Lung (tissue), 12 donors: ENCODE measurements around the gene TFE3. TPM values are rescaled to one million over a fixed set of nuclear protein-coding genes. Genes with fewer than 3 reads are reported as not detected.

ENCODE experiments used
- ATAC-seq: fragments of 200-7000 bp; cut with Tn5 transposase; one replicate; pipeline ENCODE4 v1.9.1; 2020; ENCODE audit warnings: moderate number of reproducible peaks; ENCODE audit not compliant: insufficient read depth, low FRiP score
- DNase-seq, 3 donors: peaks; one replicate each; pipeline ENCODE4 v3.0.0-alpha.2; 2013 to 2017
- H3K27ac ChIP-seq, 2 donors: one replicate each; pipeline ENCODE4 v1.5.1; 2013; ENCODE audit warnings: mild to moderate bottlenecking in 2 of 2, moderate library complexity in 2 of 2, control low read depth in 1 of 2, inconsistent platforms in 1 of 2, low read depth in 1 of 2, low read length in 1 of 2
- H3K27me3 ChIP-seq, 3 donors: one replicate each; pipeline ENCODE4 v1.5.1; 2013; ENCODE audit warnings: low read length in 2 of 3; ENCODE audit not compliant: control insufficient read depth in 3 of 3, insufficient read depth in 3 of 3
- H3K36me3 ChIP-seq, 4 donors: one replicate each; pipeline ENCODE4 v1.5.1; 2013; ENCODE audit warnings: low read length in 4 of 4, mild to moderate bottlenecking in 1 of 4, moderate library complexity in 1 of 4; ENCODE audit not compliant: control insufficient read depth in 4 of 4, insufficient read depth in 4 of 4
- H3K4me1 ChIP-seq, 5 donors: one replicate each; pipeline ENCODE4 v1.5.1; 2013; ENCODE audit warnings: low read length in 5 of 5, mild to moderate bottlenecking in 2 of 5, moderate library complexity in 1 of 5; ENCODE audit not compliant: control insufficient read depth in 5 of 5, insufficient read depth in 5 of 5
- H3K4me3 ChIP-seq: one replicate; pipeline ENCODE4 v1.5.1; 2013; ENCODE audit warnings: mild to moderate bottlenecking, control low read depth, moderate library complexity
- H3K9ac ChIP-seq, 2 donors: one replicate each; pipeline ENCODE4 v1.5.1; 2013; ENCODE audit warnings: low read length in 2 of 2, control low read depth in 1 of 2; ENCODE audit not compliant: insufficient read depth in 1 of 2
- H3K9me3 ChIP-seq, 4 donors: one replicate each; pipeline ENCODE4 v1.5.1; 2013; ENCODE audit warnings: low read length in 3 of 4, mild to moderate bottlenecking in 1 of 4, moderate library complexity in 1 of 4; ENCODE audit not compliant: control insufficient read depth in 4 of 4, insufficient read depth in 3 of 4
- CTCF ChIP-seq: IDR thresholded peaks from 2 replicates; pipeline ENCODE4 v1.5.1; 2012; ENCODE audit warnings: mild to moderate bottlenecking; ENCODE audit errors: control extremely low read depth, extremely low read depth
- WGBS, 2 donors: extraction: QIAGEN DNeasy Blood & Tissue Kit; methylation state at CpG; one replicate each; pipeline ENCODE4 v1.1.7; 2013; 5-methylcytosine and 5-hydroxymethylcytosine counted together
- polyA plus RNA-seq, 2 donors: library from polyadenylated mRNA; stranded (reverse); fragments of 200-250 nt; gene quantifications; one replicate each; pipeline ENCODE4 v1.2.1, GENCODE V29; 2013
- total RNA-seq, 2 donors: library from RNA; depleted of rRNA in 1 of 2; stranded (reverse); fragments of >200 nt in 1 of 2; gene quantifications; one replicate each; pipeline ENCODE4 v1.2.1, GENCODE V29; 2014 to 2021
- donor health status: control.
- donor health status: control.
- donor health status: Bipolar disorder and iron deficiency.
- donor health status: healthy.
- donor health status: DM: yes; HTN: yes; CAD: no.

Gene TFE3
- total and polyA plus RNA-seq, 4 donors: 28.4 to 63.7 (median 42.7) TPM

- peaks cover 0 to 4% (median 0%) of the 10 kb centered on the region in 5 donors for H3K4me1 ChIP-seq
- no peak overlapping the region for H3K9ac ChIP-seq
- H3K36me3 ChIP-seq: peaks cover 0 to 14% (median 3%) of the 10 kb centered on the region in 4 donors
- DNase-seq (no peak), ATAC-seq (no peak)
- peaks cover 0 to 9% (median 2%) of the 10 kb centered on the region in 4 donors for H3K9me3 ChIP-seq
- no peak for TF ChIP-seq CTCF
- H3K27me3 ChIP-seq: peaks cover 0 to 4% (median 0%) of the 10 kb centered on the region in 3 donors
- H3K4me3 ChIP-seq: no peak overlapping the region
- no peak overlapping the region for H3K27ac ChIP-seq
- 77 to 97% methylated on average over 3 to 5 of the region's 5 CpGs for WGBS, 2 donors
Observed at GRCh38 chrX:48999030-48999429, 44.1 kb downstream of the TFE3 start.

- no peak for TF ChIP-seq CTCF
- peaks cover 0 to 9% (median 2%) of the 10 kb centered on the region in 4 donors for H3K9me3 ChIP-seq
- H3K9ac ChIP-seq: no peak overlapping the region
- H3K4me3 ChIP-seq: no peak overlapping the region
- H3K36me3 ChIP-seq: peaks cover 0 to 15% (median 8%) of the 10 kb centered on the region in 4 donors
- DNase-seq: no peak
- peaks cover 0 to 4% (median 0%) of the 10 kb centered on the region in 3 donors for H3K27me3 ChIP-seq
- no peak for ATAC-seq
- peaks cover 0 to 4% (median 0%) of the 10 kb centered on the region in 5 donors for H3K4me1 ChIP-seq
- WGBS, 2 donors: 76 to 91% methylated on average over 4 of the region's 4 CpGs
- H3K27ac ChIP-seq: no peak overlapping the region
Observed at GRCh38 chrX:48998391-48998790, 44.8 kb downstream of the TFE3 start.

- Histone ChIP-seq H3K27ac (no peak overlapping the region), H3K9me3 (peaks cover 0 to 9% (median 2%) of the 10 kb centered on the region in 4 donors), H3K27me3 (peaks cover 0 to 4% (median 0%) of the 10 kb centered on the region in 3 donors), H3K36me3 (peaks cover 0 to 21% (median 12%) of the 10 kb centered on the region in 4 donors), H3K4me1 (peaks cover 0 to 4% (median 0%) of the 10 kb centered on the region in 5 donors), H3K9ac (no peak overlapping the region), H3K4me3 (no peak overlapping the region)
- TF ChIP-seq CTCF: no peak
- ATAC-seq (no peak), DNase-seq (no peak)
- WGBS, 2 donors: 67 to 100% methylated on average over 1 of the region's 1 CpG
Observed at GRCh38 chrX:48997865-48998264, 45.3 kb downstream of the TFE3 start.

DNA sequence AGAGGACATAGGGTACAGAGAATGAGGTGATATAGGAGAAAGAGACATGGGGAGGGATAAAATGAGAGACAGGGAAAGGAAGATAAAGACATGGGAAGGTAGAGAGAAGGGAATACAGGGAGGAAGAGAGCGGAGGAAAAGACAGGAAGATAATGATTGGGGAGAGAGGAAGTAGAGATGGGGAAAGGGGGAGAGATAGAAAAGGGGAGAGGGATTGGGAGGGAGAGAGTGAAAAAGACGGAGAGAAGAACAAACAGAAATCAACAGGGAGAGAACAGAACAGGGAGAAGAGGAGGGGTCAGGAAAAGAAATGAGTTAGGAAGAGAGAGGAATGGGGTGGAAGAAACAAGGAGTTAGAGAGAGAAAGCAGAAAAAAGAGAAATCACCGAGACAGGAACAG is 45.7 kb downstream of the TFE3 start:
- H3K27me3 ChIP-seq: peaks cover 0 to 4% (median 0%) of the 10 kb centered on the region in 3 donors
- DNase-seq (no peak), ATAC-seq (no peak)
- WGBS, 2 donors: 86 to 100% methylated on average over 3 of the region's 3 CpGs
- no peak overlapping the region for H3K4me3 ChIP-seq
- H3K4me1 ChIP-seq: peaks cover 0 to 4% (median 0%) of the 10 kb centered on the region in 5 donors
- no peak overlapping the region for H3K27ac ChIP-seq
- no peak for TF ChIP-seq CTCF
- peaks cover 0 to 21% (median 12%) of the 10 kb centered on the region in 4 donors for H3K36me3 ChIP-seq
- no peak overlapping the region for H3K9ac ChIP-seq
- H3K9me3 ChIP-seq: peaks cover 0 to 9% (median 2%) of the 10 kb centered on the region in 4 donors
